Neuronal stem cell (in vitro differentiated cells): ENCODE results near the gene GLRA1.

ENCODE experiments used
- DNase-seq: peaks from one replicate; pipeline ENCODE4 v3.0.0-alpha.2; 2013; ENCODE audit warnings: low spot score
- H2AFZ ChIP-seq: one replicate; pipeline ENCODE4 v1.6.1; 2013; ENCODE audit warnings: mild to moderate bottlenecking, low read length, inconsistent platforms
- H2AK5ac ChIP-seq: 2 replicates; pipeline ENCODE4 v1.6.1; 2013; ENCODE audit warnings: low read depth, mild to moderate bottlenecking, inconsistent platforms, low read length, moderate library complexity, mixed read lengths
- H2BK120ac ChIP-seq: 2 replicates; pipeline ENCODE4 v1.6.1; 2013; ENCODE audit warnings: low read depth, mild to moderate bottlenecking, inconsistent platforms, low read length, moderate library complexity, mixed read lengths
- H2BK12ac ChIP-seq: one replicate; pipeline ENCODE4 v1.6.1; 2013; ENCODE audit warnings: low read length, inconsistent platforms
- H2BK15ac ChIP-seq: 2 replicates; pipeline ENCODE4 v1.6.1; 2013; ENCODE audit warnings: mild to moderate bottlenecking, low read length, inconsistent platforms, mixed read lengths
- H2BK5ac ChIP-seq: one replicate; pipeline ENCODE4 v1.6.1; 2013; ENCODE audit warnings: inconsistent platforms, mild to moderate bottlenecking, low read length, moderate library complexity
- H3K14ac ChIP-seq: one replicate; pipeline ENCODE4 v1.6.1; 2013; ENCODE audit warnings: low read length, inconsistent platforms
- H3K18ac ChIP-seq: 2 replicates; pipeline ENCODE4 v1.6.1; 2013; ENCODE audit warnings: low read length, inconsistent platforms
- H3K23ac ChIP-seq: 2 replicates; pipeline ENCODE4 v1.6.1; 2013; ENCODE audit warnings: low read depth, mild to moderate bottlenecking, mixed read lengths, low read length, inconsistent platforms; ENCODE audit not compliant: poor library complexity
- H3K27ac ChIP-seq: replicated peaks from 3 replicates; pipeline ENCODE4 v1.5.1; 2013; ENCODE audit warnings: low read length, inconsistent platforms
- H3K27me3 ChIP-seq, 3 experiments: 2 replicates each; pipeline ENCODE4 v1.6.1; 2013; ENCODE audit warnings: low read length in 3 of 3, mild to moderate bottlenecking in 2 of 3, inconsistent platforms in 1 of 3, low read depth in 1 of 3, mixed read lengths in 1 of 3, moderate library complexity in 1 of 3; ENCODE audit not compliant: control insufficient read depth in 3 of 3, insufficient read depth in 3 of 3
- H3K36me3 ChIP-seq, 2 donors: replicated peaks in 1 of 2; 2 replicates each; pipeline ENCODE4 v1.6.1; 2013; ENCODE audit warnings: low read length in 2 of 2; ENCODE audit not compliant: control insufficient read depth in 2 of 2, insufficient read depth in 2 of 2
- H3K4ac ChIP-seq: 2 replicates; pipeline ENCODE4 v1.6.1; 2013; ENCODE audit warnings: inconsistent platforms, mild to moderate bottlenecking, low read length, moderate library complexity
- H3K4me1 ChIP-seq, 2 donors: 1 replicate in 1 of 2; 2 replicates in 1 of 2; pipeline ENCODE4 v1.6.1; 2013; ENCODE audit warnings: low read length in 2 of 2, low read depth in 1 of 2; ENCODE audit not compliant: control insufficient read depth in 2 of 2, insufficient read depth in 1 of 2
- H3K4me2 ChIP-seq: one replicate; pipeline ENCODE4 v1.6.1; 2013; ENCODE audit warnings: mild to moderate bottlenecking, low read length, inconsistent platforms; ENCODE audit not compliant: insufficient read depth, poor library complexity, severe bottlenecking
- H3K4me3 ChIP-seq, 2 donors: 2 replicates each; pipeline ENCODE4 v1.5.1; 2013; ENCODE audit warnings: low read length in 2 of 2, mild to moderate bottlenecking in 2 of 2, inconsistent platforms in 1 of 2, moderate library complexity in 1 of 2
- H3K79me1 ChIP-seq: one replicate; pipeline ENCODE4 v1.6.1; 2013; ENCODE audit warnings: low read depth, mild to moderate bottlenecking, inconsistent platforms, low read length, moderate library complexity
- H3K9ac ChIP-seq: one replicate; pipeline ENCODE4 v1.6.1; 2013; ENCODE audit warnings: mild to moderate bottlenecking, low read depth, low read length, inconsistent platforms; ENCODE audit not compliant: poor library complexity
- H3K9me3 ChIP-seq, 2 donors: replicated peaks in 1 of 2; 2 replicates each; pipeline versions ENCODE3 to v1.6.1; 2013; ENCODE audit warnings: low read length in 2 of 2, mild to moderate bottlenecking in 2 of 2, inconsistent platforms in 1 of 2, low read depth in 1 of 2, mixed read lengths in 1 of 2, moderate library complexity in 1 of 2; ENCODE audit not compliant: control insufficient read depth in 2 of 2, insufficient read depth in 1 of 2
- H4K8ac ChIP-seq: one replicate; pipeline ENCODE4 v1.6.1; 2013; ENCODE audit warnings: low read depth, mild to moderate bottlenecking, inconsistent platforms, low read length, moderate library complexity
- H4K91ac ChIP-seq: one replicate; pipeline ENCODE4 v1.6.1; 2013; ENCODE audit warnings: low read length, low read depth, mild to moderate bottlenecking, inconsistent platforms; ENCODE audit not compliant: poor library complexity
- WGBS, 2 donors: extraction: QIAGEN DNeasy Blood & Tissue Kit; methylation state at CpG; one replicate each; pipeline ENCODE4 v1.1.7; 2013; ENCODE audit warnings: missing lambda C conversion rate in 2 of 2, mixed read lengths in 1 of 2; ENCODE audit not compliant: insufficient read length in 2 of 2, insufficient replicate concordance in 1 of 2; ENCODE audit errors: extremely low coverage in 2 of 2; 5-methylcytosine and 5-hydroxymethylcytosine counted together

GLRA1 gene

DNA sequence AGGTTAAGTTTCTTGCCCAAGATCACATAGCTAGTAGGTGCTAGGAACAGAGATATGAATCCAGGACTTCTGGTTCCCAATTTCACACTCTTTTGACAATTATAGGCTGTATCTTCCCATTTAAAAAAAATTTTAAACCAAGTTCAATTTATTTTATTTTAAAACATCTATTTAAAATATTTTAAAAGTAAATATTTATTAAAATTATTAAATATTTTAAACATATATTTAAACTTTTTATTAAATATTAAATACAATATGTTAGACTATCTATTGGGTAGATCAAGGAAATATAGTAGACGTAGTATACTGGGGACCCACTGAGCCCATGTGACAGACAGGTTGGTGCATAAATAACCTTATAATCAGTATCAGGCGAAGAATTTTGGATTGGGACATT is 54.8 kb downstream of the GLRA1 start:
- H2AK5ac ChIP-seq: no peak overlapping the region
- no peaks in the 10 kb centered on the region for H3K27me3 ChIP-seq
- H2BK15ac ChIP-seq: no peak overlapping the region
- no peak overlapping the region for H3K14ac ChIP-seq
- no CpG with 5 or more reads among the region's 2 CpGs for WGBS, 2 donors
- no peak overlapping the region for H2AFZ ChIP-seq
- H4K8ac ChIP-seq: no peak overlapping the region
- no peaks in the 10 kb centered on the region for H3K9me3 ChIP-seq
- H4K91ac ChIP-seq: no peak overlapping the region
- no peak overlapping the region for H3K4me2 ChIP-seq
- H2BK5ac ChIP-seq: no peak overlapping the region
- no peak overlapping the region for H3K4me3 ChIP-seq
- no peak overlapping the region for H3K4ac ChIP-seq
- H3K36me3 ChIP-seq: no peaks in the 10 kb centered on the region
- H3K79me1 ChIP-seq: no peaks in the 10 kb centered on the region
- H3K4me1 ChIP-seq: no peaks in the 10 kb centered on the region
- DNase-seq: no peak
- no peak overlapping the region for H3K9ac ChIP-seq
- no peak overlapping the region for H3K27ac ChIP-seq
- H3K23ac ChIP-seq: no peak overlapping the region
- H2BK120ac ChIP-seq: no peak overlapping the region
- H2BK12ac ChIP-seq: no peak overlapping the region
- H3K18ac ChIP-seq: no peak overlapping the region

DNA sequence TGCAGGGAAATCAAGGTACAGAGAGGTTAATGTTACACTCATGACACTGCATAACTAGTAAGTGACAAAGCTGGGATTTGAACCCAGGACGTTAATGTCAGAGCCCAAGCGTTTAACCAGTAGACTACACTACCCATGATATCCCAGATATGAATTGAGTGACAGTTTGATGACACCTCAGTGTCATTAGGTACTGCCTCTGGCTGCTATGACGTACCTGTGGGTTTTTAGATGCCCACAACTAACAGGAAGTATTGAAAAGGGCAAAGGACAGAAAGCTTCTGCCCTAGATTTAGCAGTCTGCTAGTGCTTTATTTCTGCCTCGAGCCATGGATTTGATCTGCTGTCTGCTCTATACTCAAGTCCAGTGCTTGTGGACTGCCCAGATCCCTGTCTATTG is 56.2 kb downstream of the GLRA1 start:
- H3K36me3 ChIP-seq: no peaks in the 10 kb centered on the region
- DNase-seq: no peak
- H3K18ac ChIP-seq: no peak overlapping the region
- no peaks in the 10 kb centered on the region for H3K4me1 ChIP-seq
- H2AFZ ChIP-seq: no peak overlapping the region
- H4K8ac ChIP-seq: no peak overlapping the region
- no peaks in the 10 kb centered on the region for H3K9me3 ChIP-seq
- no peak overlapping the region for H2BK15ac ChIP-seq
- no peak overlapping the region for H2BK120ac ChIP-seq
- no peak overlapping the region for H2BK12ac ChIP-seq
- H3K4me3 ChIP-seq: no peak overlapping the region
- H3K14ac ChIP-seq: no peak overlapping the region
- no peak overlapping the region for H3K23ac ChIP-seq
- H3K4ac ChIP-seq: no peak overlapping the region
- no peak overlapping the region for H2BK5ac ChIP-seq
- H3K79me1 ChIP-seq: no peaks in the 10 kb centered on the region
- H3K4me2 ChIP-seq: no peak overlapping the region
- no peak overlapping the region for H3K9ac ChIP-seq
- no peaks in the 10 kb centered on the region for H3K27me3 ChIP-seq
- H4K91ac ChIP-seq: no peak overlapping the region
- WGBS, 2 donors: no CpG with 5 or more reads among the region's 4 CpGs
- no peak overlapping the region for H3K27ac ChIP-seq
- no peak overlapping the region for H2AK5ac ChIP-seq

DNA sequence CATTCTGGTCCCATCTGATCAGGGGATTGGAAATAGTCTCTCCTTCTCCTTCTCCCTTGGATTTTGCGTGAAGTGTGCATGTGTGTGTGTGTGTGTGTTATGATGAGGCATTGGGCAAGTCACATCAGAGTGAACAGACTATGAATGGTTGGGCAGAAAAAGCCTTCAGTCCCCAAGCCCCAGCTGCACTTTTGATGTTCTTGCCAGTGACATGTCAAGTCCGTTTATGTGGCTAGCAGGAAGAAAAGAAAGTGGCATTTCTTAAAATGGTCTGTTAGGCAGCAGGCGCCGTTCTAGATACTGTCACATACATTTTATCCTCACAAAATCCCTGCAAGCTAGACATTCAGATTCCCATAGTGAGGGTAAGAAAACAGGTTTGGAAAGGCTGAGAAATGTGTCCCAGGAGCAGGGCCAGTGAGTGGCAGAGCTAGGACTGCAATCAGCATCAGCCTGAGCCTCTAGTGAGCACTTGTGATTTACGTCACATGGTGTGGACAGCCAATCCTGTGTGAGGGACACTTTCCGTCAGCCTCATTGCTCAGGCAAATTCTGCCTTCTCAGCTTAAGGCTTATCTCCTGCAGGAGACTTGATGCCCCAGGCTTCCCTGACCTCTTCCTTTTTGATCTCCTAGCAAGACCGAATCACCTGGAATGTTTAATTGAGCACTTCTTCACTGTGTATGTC is 60.4 kb downstream of the GLRA1 start:
- H2BK15ac ChIP-seq: no peak overlapping the region
- H4K8ac ChIP-seq: no peak overlapping the region
- DNase-seq: no peak
- no peak overlapping the region for H2BK5ac ChIP-seq
- H2AFZ ChIP-seq: no peak overlapping the region
- H3K27me3 ChIP-seq: no peaks in the 10 kb centered on the region
- no peaks in the 10 kb centered on the region for H3K36me3 ChIP-seq
- no peak overlapping the region for H3K18ac ChIP-seq
- no peaks in the 10 kb centered on the region for H3K9me3 ChIP-seq
- no peaks in the 10 kb centered on the region for H3K79me1 ChIP-seq
- no peak overlapping the region for H3K4me3 ChIP-seq
- WGBS, 2 donors: no CpG with 5 or more reads among the region's 7 CpGs
- H3K4me2 ChIP-seq: no peak overlapping the region
- H3K4ac ChIP-seq: no peak overlapping the region
- H2BK120ac ChIP-seq: no peak overlapping the region
- H3K23ac ChIP-seq: no peak overlapping the region
- H3K4me1 ChIP-seq: no peaks in the 10 kb centered on the region
- H3K9ac ChIP-seq: no peak overlapping the region
- H2AK5ac ChIP-seq: no peak overlapping the region
- H4K91ac ChIP-seq: no peak overlapping the region
- no peak overlapping the region for H2BK12ac ChIP-seq
- no peak overlapping the region for H3K27ac ChIP-seq
- no peak overlapping the region for H3K14ac ChIP-seq

DNA sequence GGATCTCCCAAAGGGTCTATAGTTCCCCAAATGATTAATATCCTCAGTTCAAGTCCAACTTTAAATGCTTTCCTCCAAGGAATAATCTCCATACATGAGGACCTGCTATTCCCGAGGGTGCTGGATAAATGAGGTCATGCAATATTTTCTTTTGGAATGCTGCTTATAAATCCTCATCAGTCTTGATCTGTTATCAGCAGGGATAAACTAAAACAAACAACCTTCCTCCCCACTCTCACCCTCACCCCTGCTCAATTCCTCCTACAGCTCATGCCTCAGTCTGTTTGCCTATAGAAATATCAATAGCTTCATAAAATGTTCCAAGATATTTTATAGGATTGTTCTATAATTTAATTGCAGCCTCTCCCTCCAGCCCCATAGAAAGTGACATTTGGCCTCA is 61.1 kb downstream of the GLRA1 start:
- no peak overlapping the region for H3K9ac ChIP-seq
- no peak overlapping the region for H3K4me2 ChIP-seq
- no peak overlapping the region for H2AFZ ChIP-seq
- DNase-seq: no peak
- H3K14ac ChIP-seq: no peak overlapping the region
- no peak overlapping the region for H2AK5ac ChIP-seq
- no peak overlapping the region for H3K18ac ChIP-seq
- H2BK5ac ChIP-seq: no peak overlapping the region
- H4K91ac ChIP-seq: no peak overlapping the region
- no peak overlapping the region for H2BK12ac ChIP-seq
- no peaks in the 10 kb centered on the region for H3K9me3 ChIP-seq
- no peaks in the 10 kb centered on the region for H3K27me3 ChIP-seq
- no peak overlapping the region for H3K23ac ChIP-seq
- H2BK120ac ChIP-seq: no peak overlapping the region
- no peaks in the 10 kb centered on the region for H3K4me1 ChIP-seq
- no peaks in the 10 kb centered on the region for H3K79me1 ChIP-seq
- no peaks in the 10 kb centered on the region for H3K36me3 ChIP-seq
- H2BK15ac ChIP-seq: no peak overlapping the region
- no peak overlapping the region for H3K4ac ChIP-seq
- no peak overlapping the region for H3K27ac ChIP-seq
- no peak overlapping the region for H4K8ac ChIP-seq
- no peak overlapping the region for H3K4me3 ChIP-seq
- no CpG with 5 or more reads among the region's 1 CpG for WGBS, 2 donors
